Caco-2 (cell line): ENCODE measurements around the gene NR2E3. TPM values are rescaled to one million over a fixed set of nuclear protein-coding genes. Genes with fewer than 3 reads are reported as not detected.

ENCODE experiments used
- BruUV-seq: library from RNA; stranded (reverse); fragments of 400-500 nt; replicated peaks from 2 replicates; lab custom pipeline; 2021; lab: Mats Ljungman, UMichigan
- CTCF ChIA-PET: fragments of 300-600 bp; sonication (Branson Sonifier 250); formaldehyde crosslinking; loops from one replicate; lab custom pipeline; 2022; ENCODE audit warnings: antibody characterized with exemption; lab: Charles Lee
- POLR2A ChIA-PET: fragments of 300-600 bp; sonication (Branson Sonifier 250); formaldehyde crosslinking; loops from one replicate; lab custom pipeline; 2022; ENCODE audit warnings: antibody characterized with exemption; lab: Charles Lee
- DNase-seq, 2 experiments: peaks; one replicate each; pipeline versions ENCODE4 v3.0.0 to v3.0.0-alpha.2; 2020 to 2022
- H3K27me3 ChIP-seq: replicated peaks from 2 replicates; pipeline ENCODE4 v1.6.0; 2011; ENCODE audit warnings: low read length; ENCODE audit not compliant: control insufficient read depth, insufficient read depth
- H3K36me3 ChIP-seq: 2 replicates; pipeline ENCODE4 v1.5.1; 2011; ENCODE audit warnings: low read length; ENCODE audit not compliant: control insufficient read depth, insufficient read depth
- H3K4me1 ChIP-seq: fragments of 250-450 bp; sonication (Bioruptor Pico); 2 replicates; pipeline ENCODE4 v1.5.1; 2020; ENCODE audit warnings: mild to moderate bottlenecking
- H3K4me3 ChIP-seq: 2 replicates; pipeline ENCODE4 v1.5.1; 2011; ENCODE audit warnings: low read depth, mild to moderate bottlenecking, control low read depth, low read length
- H3K9me3 ChIP-seq: fragments of 250-450 bp; sonication (Bioruptor Pico); 2 replicates; pipeline ENCODE4 v1.5.1; 2020; ENCODE audit warnings: mild to moderate bottlenecking, moderate library complexity
- H3K27ac Mint-ChIP-seq: one replicate; pipeline ENCODE4 v1.8.0; 2022; ENCODE audit warnings: mixed read lengths; ENCODE audit not compliant: unreplicated experiment
- H3K27me3 Mint-ChIP-seq: one replicate; pipeline ENCODE4 v1.8.0; 2022; ENCODE audit warnings: mixed read lengths; ENCODE audit not compliant: insufficient read depth, unreplicated experiment
- H3K36me3 Mint-ChIP-seq: one replicate; pipeline ENCODE4 v1.8.0; 2022; ENCODE audit warnings: mild to moderate bottlenecking, mixed read lengths; ENCODE audit not compliant: insufficient read depth, unreplicated experiment
- H3K4me1 Mint-ChIP-seq: one replicate; pipeline ENCODE4 v1.8.0; 2022; ENCODE audit warnings: low read depth, mixed read lengths; ENCODE audit not compliant: unreplicated experiment
- H3K4me3 Mint-ChIP-seq: one replicate; pipeline ENCODE4 v1.8.0; 2022; ENCODE audit warnings: mild to moderate bottlenecking, moderate library complexity, mixed read lengths; ENCODE audit not compliant: unreplicated experiment
- H3K9me3 Mint-ChIP-seq: one replicate; pipeline ENCODE4 v1.8.0; 2022; ENCODE audit warnings: mixed read lengths; ENCODE audit not compliant: unreplicated experiment
- CTCF ChIP-seq, 2 experiments: fragments of 200-600 bp in 1 of 2; IDR thresholded peaks; 1 replicate in 1 of 2; 2 replicates in 1 of 2; pipeline versions ENCODE4 v1.5.1 to v1.8.0; 2011 to 2022; ENCODE audit warnings: antibody characterized with exemption in 1 of 2, control low read depth in 1 of 2, inconsistent platforms in 1 of 2, low read depth in 1 of 2, low read length in 1 of 2, mild to moderate bottlenecking in 1 of 2, moderate library complexity in 1 of 2; ENCODE audit not compliant: insufficient read depth in 1 of 2, severe bottlenecking in 1 of 2, unreplicated experiment in 1 of 2
- intact Hi-C: fragments of 100-400 bp; cut with micrococcal nuclease; formaldehyde crosslinking; loops from one replicate; pipeline ENCODE4 v1.10.0; 2022; ENCODE audit not compliant: unreplicated experiment
- total RNA-seq: library from RNA; stranded (reverse); gene quantifications from 2 replicates; pipeline ENCODE4 v1.2.3, GENCODE V29; 2022

The NR2E3 gene
- total RNA-seq, 1 experiment from 2014 or later: not detected

GRCh38 chr15:71804695-71805470 lies 5.5 kb upstream of the NR2E3 start:
- H3K9me3 ChIP-seq: no peaks in the 10 kb centered on the region
- Mint-ChIP-seq H3K4me1 (peaks cover 8% of the 10 kb centered on the region), H3K27me3 (no peaks in the 10 kb centered on the region), H3K9me3 (no peaks in the 10 kb centered on the region), H3K27ac (no peak overlapping the region), H3K36me3 (no peaks in the 10 kb centered on the region), H3K4me3 (no peak overlapping the region)
- no peak overlapping the region for H3K4me3 ChIP-seq
- BruUV-seq: no TSS peak
- TF ChIP-seq CTCF (IDR thresholded peaks at IDR 0.05; ENCODE audit: insufficient read depth in 1 of 2, low read depth in 1 of 2, low read length in 1 of 2, severe bottlenecking in 1 of 2, unreplicated experiment in 1 of 2): no peak
- POLR2A ChIA-PET: no interaction called here
- intact Hi-C loops: loop anchor here (10.0 kb wide), 1 partner anchor 690 kb away; the partner anchor contains the start of gene THSD4
- DNase-seq: no peak
- CTCF ChIA-PET: interaction anchor here (1.1 to 1.5 kb wide), 2 partner anchors 52 to 61 kb away, joined by 3 to 7 read pairs; no protein-coding TSS in a partner anchor
- no peaks in the 10 kb centered on the region for H3K4me1 ChIP-seq
- no peaks in the 10 kb centered on the region for H3K27me3 ChIP-seq
- H3K36me3 ChIP-seq: no peaks in the 10 kb centered on the region

- ChIA-PET POLR2A (no interaction called here), CTCF (no interaction called here)
- H3K36me3 ChIP-seq: no peaks in the 10 kb centered on the region
- DNase-seq: no peak
- TF ChIP-seq CTCF (IDR thresholded peaks at IDR 0.05; ENCODE audit: insufficient read depth in 1 of 2, low read depth in 1 of 2, low read length in 1 of 2, severe bottlenecking in 1 of 2, unreplicated experiment in 1 of 2): no peak
- H3K4me3 ChIP-seq: no peak overlapping the region
- intact Hi-C loops: loop anchor here (10.0 kb wide), 1 partner anchor 692 kb away; the partner anchor contains the start of gene THSD4
- Mint-ChIP-seq H3K4me1 (peaks cover 8% of the 10 kb centered on the region), H3K4me3 (no peak overlapping the region), H3K36me3 (no peaks in the 10 kb centered on the region), H3K9me3 (no peaks in the 10 kb centered on the region), H3K27me3 (no peaks in the 10 kb centered on the region), H3K27ac (no peak overlapping the region)
- no peaks in the 10 kb centered on the region for H3K4me1 ChIP-seq
- no peaks in the 10 kb centered on the region for H3K9me3 ChIP-seq
- BruUV-seq: no TSS peak
- H3K27me3 ChIP-seq: no peaks in the 10 kb centered on the region
These were observed 3.9 kb upstream of the NR2E3 start for GRCh38 chr15:71806452-71806931.

GRCh38 chr15:71807125-71807629 lies 3.2 kb upstream of the NR2E3 start:
- no peak overlapping the region for H3K4me3 Mint-ChIP-seq
- H3K4me3 ChIP-seq: no peak overlapping the region
- no peak overlapping the region for H3K27ac Mint-ChIP-seq
- no peak for TF ChIP-seq CTCF (IDR thresholded peaks at IDR 0.05; ENCODE audit: insufficient read depth in 1 of 2, low read depth in 1 of 2, low read length in 1 of 2, severe bottlenecking in 1 of 2, unreplicated experiment in 1 of 2)
- no peak for DNase-seq
- ChIA-PET POLR2A (no interaction called here), CTCF (no interaction called here)
- H3K36me3 Mint-ChIP-seq: no peaks in the 10 kb centered on the region
- no TSS peak for BruUV-seq
- H3K4me1 Mint-ChIP-seq: peaks cover 8% of the 10 kb centered on the region
- H3K36me3 ChIP-seq: no peaks in the 10 kb centered on the region
- H3K9me3 ChIP-seq: no peaks in the 10 kb centered on the region
- intact Hi-C loops: loop anchor here (10.0 kb wide), 1 partner anchor 692 kb away; the partner anchor contains the start of gene THSD4
- no peaks in the 10 kb centered on the region for H3K4me1 ChIP-seq
- no peaks in the 10 kb centered on the region for H3K27me3 ChIP-seq
- no peaks in the 10 kb centered on the region for H3K27me3 Mint-ChIP-seq
- no peaks in the 10 kb centered on the region for H3K9me3 Mint-ChIP-seq
